ENCODE data around the gene MPPED1.

The MPPED1 gene

GRCh38 chr22:43500792-43501785, 89.3 kb downstream of the MPPED1 start:
- Histone ChIP-seq H3K4me2 (ENCODE audit: low read depth, low read length, poor library complexity, severe bottlenecking) (no peak overlapping the region), H3K79me2 (ENCODE audit: insufficient read depth, low read length) (no peaks in the 10 kb centered on the region), H3K9me2 (replicated peaks; ENCODE audit: insufficient read depth, low read length) (no peaks in the 10 kb centered on the region), H3K27ac (ENCODE audit: low read depth, low read length) (no peak overlapping the region), H4K20me1 (ENCODE audit: low read depth, low read length) (no peaks in the 10 kb centered on the region), H3K27me3 (ENCODE audit: low read length) (no peaks in the 10 kb centered on the region), H3F3A (ENCODE audit: insufficient read depth) (no peaks in the 10 kb centered on the region), H3K4me3 (ENCODE audit: insufficient read depth, low read length, poor library complexity, severe bottlenecking) (no peak overlapping the region), H3K36me3 (ENCODE audit: low read length) (no peaks in the 10 kb centered on the region), H2AFZ (ENCODE audit: low read depth, low read length, severe bottlenecking) (no peak overlapping the region), H3K9ac (ENCODE audit: low read length) (no peak overlapping the region), H3K9me3 (ENCODE audit: insufficient read depth, low read length) (no peaks in the 10 kb centered on the region)
- TF ChIP-seq CTCF (IDR thresholded peaks at IDR 0.05; ENCODE audit: insufficient read depth, low read length, poor library complexity, severe bottlenecking): no peak
- TF ChIP-seq EZH2phosphoT487 (conservative IDR thresholded peaks at IDR 0.05; ENCODE audit: low read length): no peak

DNA sequence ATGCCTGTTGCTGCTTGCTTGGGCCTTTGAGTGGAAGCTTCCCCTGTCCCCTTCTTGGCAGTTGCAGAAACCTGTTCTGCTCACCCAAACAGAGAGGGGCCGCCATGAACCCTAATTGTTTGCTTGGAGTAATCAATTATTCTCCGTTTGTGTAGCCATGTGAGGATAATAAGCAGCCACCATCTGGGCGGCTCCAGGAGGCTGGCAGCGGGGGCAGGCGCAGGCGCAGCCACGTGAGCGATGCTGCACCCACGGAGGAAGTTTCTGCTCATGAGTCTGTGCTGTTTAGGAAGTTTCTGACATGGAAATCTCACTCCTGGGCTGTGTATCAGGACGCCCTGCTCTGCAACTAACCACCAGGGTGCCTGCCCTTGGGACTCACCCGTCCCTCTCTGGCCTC, 90.1 kb downstream of the MPPED1 start:
- no peak for TF ChIP-seq EZH2phosphoT487 (conservative IDR thresholded peaks at IDR 0.05; ENCODE audit: low read length)
- no peak for TF ChIP-seq CTCF (IDR thresholded peaks at IDR 0.05; ENCODE audit: insufficient read depth, low read length, poor library complexity, severe bottlenecking)
- no peaks in the 10 kb centered on the region for H3K9me3 ChIP-seq (ENCODE audit: insufficient read depth, low read length)
- H3K4me3 ChIP-seq (ENCODE audit: insufficient read depth, low read length, poor library complexity, severe bottlenecking): no peak overlapping the region
- H3K27me3 ChIP-seq (ENCODE audit: low read length): no peaks in the 10 kb centered on the region
- no peaks in the 10 kb centered on the region for H3K79me2 ChIP-seq (ENCODE audit: insufficient read depth, low read length)
- H3K9me2 ChIP-seq (replicated peaks; ENCODE audit: insufficient read depth, low read length): no peaks in the 10 kb centered on the region
- H3K4me2 ChIP-seq (ENCODE audit: low read depth, low read length, poor library complexity, severe bottlenecking): no peak overlapping the region
- H3K36me3 ChIP-seq (ENCODE audit: low read length): no peaks in the 10 kb centered on the region
- no peaks in the 10 kb centered on the region for H4K20me1 ChIP-seq (ENCODE audit: low read depth, low read length)
- H3K27ac ChIP-seq (ENCODE audit: low read depth, low read length): no peak overlapping the region
- H3K9ac ChIP-seq (ENCODE audit: low read length): no peak overlapping the region
- H3F3A ChIP-seq (ENCODE audit: insufficient read depth): no peaks in the 10 kb centered on the region
- no peak overlapping the region for H2AFZ ChIP-seq (ENCODE audit: low read depth, low read length, severe bottlenecking)

- H3K9me2 ChIP-seq (replicated peaks; ENCODE audit: insufficient read depth, low read length): no peaks in the 10 kb centered on the region
- H3F3A ChIP-seq (ENCODE audit: insufficient read depth): no peaks in the 10 kb centered on the region
- H3K79me2 ChIP-seq (ENCODE audit: insufficient read depth, low read length): no peaks in the 10 kb centered on the region
- H3K27me3 ChIP-seq (ENCODE audit: low read length): no peaks in the 10 kb centered on the region
- no peak overlapping the region for H3K9ac ChIP-seq (ENCODE audit: low read length)
- no peaks in the 10 kb centered on the region for H3K9me3 ChIP-seq (ENCODE audit: insufficient read depth, low read length)
- no peak overlapping the region for H2AFZ ChIP-seq (ENCODE audit: low read depth, low read length, severe bottlenecking)
- H3K27ac ChIP-seq (ENCODE audit: low read depth, low read length): no peak overlapping the region
- no peak overlapping the region for H3K4me2 ChIP-seq (ENCODE audit: low read depth, low read length, poor library complexity, severe bottlenecking)
- H4K20me1 ChIP-seq (ENCODE audit: low read depth, low read length): no peaks in the 10 kb centered on the region
- no peak overlapping the region for H3K4me3 ChIP-seq (ENCODE audit: insufficient read depth, low read length, poor library complexity, severe bottlenecking)
- H3K36me3 ChIP-seq (ENCODE audit: low read length): no peaks in the 10 kb centered on the region
- TF ChIP-seq CTCF (IDR thresholded peaks at IDR 0.05; ENCODE audit: insufficient read depth, low read length, poor library complexity, severe bottlenecking) (no peak), EZH2phosphoT487 (conservative IDR thresholded peaks at IDR 0.05; ENCODE audit: low read length) (no peak)
Observed at GRCh38 chr22:43502306-43502874, 90.6 kb downstream of the MPPED1 start.

All from SU-DHL-6 (cell line).